Measurements from ENCODE around the gene TBCB.
"Not testable (repeated sequence)": the region's sequence is repeated elsewhere in the genome, so short reads cannot be mapped to it uniquely, and the experiment has no call there.

Gene TBCB

GRCh38 chr19:36139473-36140303 is 24.4 kb downstream of the TBCB start, which contains the start of gene CAPNS1:
TSS of gene CAPNS1 (plus strand) at chr19:36140066. CDS start at chr19:36141012, 946 bp downstream.
- peak; percentile 93 to 95 for DNase-seq

GRCh38 chr19:36140304-36141038 is 25.2 kb downstream of the TBCB start:
- DNase-seq = peak; percentile 74 to 83

DNA sequence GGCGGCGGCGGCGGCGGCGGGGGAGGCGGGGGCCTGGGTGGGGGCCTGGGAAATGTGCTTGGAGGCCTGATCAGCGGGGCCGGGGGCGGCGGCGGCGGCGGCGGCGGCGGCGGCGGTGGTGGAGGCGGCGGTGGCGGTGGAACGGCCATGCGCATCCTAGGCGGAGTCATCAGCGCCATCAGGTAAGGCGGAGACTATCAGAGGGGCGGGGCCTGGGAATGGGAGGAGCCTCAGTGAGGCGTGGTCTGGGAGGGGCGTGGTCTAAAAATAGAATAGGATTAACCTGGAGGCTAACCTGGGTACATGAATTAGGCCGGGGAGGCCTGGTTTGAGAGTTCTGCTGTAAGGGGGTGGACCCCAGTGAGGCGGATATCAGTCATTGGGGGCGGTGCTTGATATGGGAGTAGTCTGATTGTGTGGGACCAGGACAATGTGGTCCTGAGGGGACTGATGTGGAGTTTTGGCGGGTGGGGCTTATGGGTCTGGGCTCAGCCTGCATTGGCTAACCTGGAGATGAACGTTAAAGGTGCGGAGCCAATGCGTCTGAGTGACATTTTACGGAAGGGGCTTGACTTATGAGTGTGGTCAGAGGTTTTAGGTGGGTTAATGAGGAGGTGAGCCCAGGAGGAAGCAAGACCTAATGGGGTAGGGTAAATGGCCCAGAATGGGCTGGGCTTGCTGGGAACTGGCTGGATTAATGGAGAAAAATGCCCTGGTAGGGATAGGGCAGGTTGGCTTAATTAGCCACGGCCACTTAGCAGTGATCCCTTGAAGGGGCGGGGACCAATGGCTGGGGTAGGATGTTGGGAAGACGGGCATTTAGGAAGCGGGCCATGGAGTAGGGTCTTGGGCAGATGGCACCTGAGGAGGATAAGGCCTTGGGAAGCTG is 26.0 kb downstream of the TBCB start:
- peak; percentile 72 to 81 for DNase-seq

GRCh38 chr19:36142046-36142445 is 26.8 kb downstream of the TBCB start:
- DNase-seq = no peak

DNA sequence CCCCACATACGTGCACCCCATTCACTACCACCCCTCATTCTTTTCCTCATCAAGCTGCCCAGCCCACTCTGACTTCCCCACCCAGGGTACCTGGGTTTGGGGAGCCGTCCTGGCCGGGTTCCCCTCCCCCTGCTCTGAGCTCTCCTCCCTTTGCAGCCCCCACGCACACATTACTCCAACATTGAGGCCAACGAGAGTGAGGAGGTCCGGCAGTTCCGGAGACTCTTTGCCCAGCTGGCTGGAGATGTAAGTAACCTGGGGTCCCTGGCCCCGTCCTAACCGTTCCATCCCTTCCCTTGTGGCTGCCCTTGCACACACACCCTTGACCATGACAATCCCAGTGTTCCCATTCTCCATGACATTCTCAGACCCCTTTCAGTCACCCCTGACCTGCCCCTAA is 27.2 kb downstream of the TBCB start:
- DNase-seq = no peak

- DNase-seq = no peak
Measured at GRCh38 chr19:36144624-36145023, 29.4 kb downstream of the TBCB start.

- DNase-seq = no peak
Measured at GRCh38 chr19:36149673-36150406, 34.6 kb downstream of the TBCB start.

GRCh38 chr19:36150586-36150985 is 35.3 kb downstream of the TBCB start:
- no peak for DNase-seq

- DNase-seq = no peak
Measured at GRCh38 chr19:36151144-36152018, 36.1 kb downstream of the TBCB start.

- no peak for DNase-seq
Measured at GRCh38 chr19:36152019-36152351, 36.7 kb downstream of the TBCB start.

DNA sequence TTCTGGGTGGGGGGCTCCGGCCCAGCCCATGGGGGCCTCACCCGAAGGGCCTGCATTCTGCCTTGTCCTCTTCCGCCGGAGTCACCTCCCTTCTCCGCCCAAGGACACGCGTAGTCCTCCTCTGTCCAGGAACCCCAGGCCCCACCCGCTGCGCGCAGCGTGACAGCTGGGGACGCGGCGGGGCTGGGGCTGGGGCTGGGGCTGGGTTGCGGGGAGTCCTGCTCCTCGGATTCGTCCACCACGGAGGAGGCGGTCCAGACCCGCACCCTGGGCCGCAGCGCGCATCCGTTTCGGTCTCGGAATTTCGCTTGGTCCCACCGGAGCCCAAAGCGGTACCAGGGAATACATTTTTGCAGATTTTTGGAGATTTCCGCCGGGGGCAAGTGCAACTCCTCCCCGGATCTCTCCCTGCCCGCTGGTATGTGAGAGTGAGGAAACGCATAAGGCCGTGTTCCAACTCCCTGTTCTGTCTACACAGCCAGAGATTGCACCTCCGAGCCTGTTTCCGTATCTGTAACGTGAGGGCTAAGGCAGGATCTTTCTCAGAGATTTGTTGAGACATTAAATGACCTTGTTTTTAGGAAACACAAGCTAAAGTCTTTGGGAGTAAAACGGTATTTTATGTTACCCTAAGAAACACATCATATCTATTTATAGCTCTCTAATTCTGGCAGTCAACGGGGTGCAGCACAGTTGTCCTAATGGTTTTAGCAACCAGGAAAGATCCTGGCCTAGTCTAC is 37.3 kb downstream of the TBCB start, which contains the start of gene COX7A1:
Gene COX7A1, minus strand, starts transcription at position 96 of the 740 bp plus-strand sequence. Its CDS starts 40 bp downstream, at position 56.
- no peak for DNase-seq

GRCh38 chr19:36153126-36153525 is 37.9 kb downstream of the TBCB start:
- DNase-seq = no peak

GRCh38 chr19:36160821-36161596 is 45.7 kb downstream of the TBCB start:
- DNase-seq = no peak

DNA sequence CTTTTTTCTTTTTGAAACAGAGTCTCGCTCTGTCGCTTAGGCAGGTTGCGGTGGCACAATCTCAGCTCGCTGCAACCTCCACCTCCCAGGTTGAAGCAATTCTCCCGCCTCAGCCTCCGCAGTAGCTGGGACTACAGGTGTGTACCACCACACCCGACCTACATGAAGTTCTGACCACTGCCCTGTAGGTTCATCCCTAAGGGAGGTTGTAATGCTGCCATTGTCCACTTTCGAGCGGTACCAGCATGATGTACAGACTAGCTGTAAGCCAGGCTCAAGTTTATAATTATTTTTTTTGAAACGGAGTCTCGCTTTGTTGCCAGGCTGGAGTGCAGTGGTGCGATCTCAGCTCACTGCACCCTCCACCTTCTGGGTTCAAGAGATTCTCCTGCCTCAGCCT is 48.5 kb downstream of the TBCB start:
- DNase-seq = no peak

- DNase-seq = peak; percentile 18 to 77
Measured at GRCh38 chr19:36169084-36169760, 54.0 kb downstream of the TBCB start.

GRCh38 chr19:36172852-36173251 is 57.6 kb downstream of the TBCB start:
- no peak for DNase-seq

- not testable (repeated sequence) for DNase-seq
Measured at GRCh38 chr19:36173846-36174245, 58.6 kb downstream of the TBCB start.
